Hepatocyte (in vitro differentiated cells): ENCODE data around the gene CHCHD4. TPM values are rescaled to one million over a fixed set of nuclear protein-coding genes. Genes with fewer than 3 reads are reported as not detected.
"Not testable (repeated sequence)": the region's sequence is repeated elsewhere in the genome, so short reads cannot be mapped to it uniquely, and the experiment has no call there.

ENCODE experiments used
- DNase-seq: peaks from one replicate; pipeline ENCODE4 v3.0.0-alpha.2; 2016; ENCODE audit warnings: low spot score
- H2AFZ ChIP-seq: fragments of 200-600 bp; sonication (generic); 2 replicates; pipeline ENCODE4 v1.6.0; 2016; ENCODE audit warnings: antibody characterized with exemption, mild to moderate bottlenecking
- H3K27ac ChIP-seq: fragments of 200-600 bp; sonication (generic); 2 replicates; pipeline ENCODE4 v1.5.1; 2016; ENCODE audit warnings: mild to moderate bottlenecking
- H3K27me3 ChIP-seq: fragments of 200-600 bp; sonication (generic); 2 replicates; pipeline ENCODE4 v1.6.1; 2016
- H3K36me3 ChIP-seq: fragments of 200-600 bp; sonication (generic); replicated peaks from 2 replicates; pipeline ENCODE4 v1.5.1; 2016; ENCODE audit warnings: low read depth; ENCODE audit not compliant: insufficient read depth
- H3K4me1 ChIP-seq: fragments of 200-600 bp; sonication (generic); 2 replicates; pipeline ENCODE4 v1.5.1; 2016; ENCODE audit warnings: mild to moderate bottlenecking, moderate library complexity; ENCODE audit not compliant: insufficient read depth
- H3K4me2 ChIP-seq: fragments of 200-600 bp; sonication (generic); 2 replicates; pipeline ENCODE4 v1.6.0; 2016
- H3K4me3 ChIP-seq: fragments of 200-600 bp; sonication (generic); 2 replicates; pipeline ENCODE4 v1.5.1; 2016; ENCODE audit warnings: mild to moderate bottlenecking
- H3K79me2 ChIP-seq: fragments of 200-600 bp; sonication (generic); 2 replicates; pipeline ENCODE4 v1.6.0; 2017; ENCODE audit warnings: mild to moderate bottlenecking
- H3K9me2 ChIP-seq: fragments of 200-600 bp; sonication (generic); replicated peaks from 2 replicates; pipeline ENCODE4 v1.6.0; 2017; ENCODE audit warnings: mild to moderate bottlenecking; ENCODE audit not compliant: insufficient read depth
- H3K9me3 ChIP-seq: fragments of 200-600 bp; sonication (generic); 2 replicates; pipeline ENCODE4 v1.5.1; 2016; ENCODE audit warnings: low read depth, mild to moderate bottlenecking
- H4K20me1 ChIP-seq: fragments of 200-600 bp; sonication (generic); 2 replicates; pipeline ENCODE4 v1.6.0; 2016; ENCODE audit warnings: mild to moderate bottlenecking; ENCODE audit not compliant: insufficient read depth, poor library complexity, severe bottlenecking
- EZH2 ChIP-seq: fragments of 200-600 bp; sonication (generic); IDR thresholded peaks from 2 replicates; pipeline ENCODE4 v1.6.1; 2016; ENCODE audit warnings: antibody characterized with exemption, mild to moderate bottlenecking, borderline replicate concordance
- EZH2phosphoT487 ChIP-seq: fragments of 200-600 bp; sonication (generic); IDR thresholded peaks from one replicate; pipeline ENCODE4 v1.6.1; 2018; ENCODE audit warnings: antibody characterized with exemption, mild to moderate bottlenecking, low read depth, moderate library complexity; ENCODE audit not compliant: unreplicated experiment, severe bottlenecking
- WGBS: methylation state at CpG from one replicate; pipeline ENCODE4 v1.1.6; 2016; ENCODE audit warnings: low lambda C conversion rate; ENCODE audit errors: missing lambda C conversion rate; 5-methylcytosine and 5-hydroxymethylcytosine counted together
- polyA plus RNA-seq: library from polyadenylated mRNA; unstranded; fragments of >200 nt; fragmentation: Nextera tagmentation; extraction: Ambion mirVana; gene quantifications from 2 replicates; pipeline ENCODE4 v1.2.1, GENCODE V29; 2016
- total RNA-seq: library from RNA; depleted of rRNA; stranded (reverse); fragments of >200 nt; gene quantifications from 2 replicates; pipeline ENCODE4 v1.2.3, GENCODE V29; 2014
- TF ChIP-seq, protein P1 (sequence below): fragments of 200-600 bp; sonication (generic); IDR thresholded peaks from 2 replicates; pipeline ENCODE4 v1.5.1; 2016; ENCODE audit warnings: antibody characterized with exemption, mild to moderate bottlenecking; ENCODE audit not compliant: poor library complexity

Gene CHCHD4
- total and polyA plus RNA-seq, 2 experiments from 2014 or later = 15.2 to 22.8 TPM

DNA sequence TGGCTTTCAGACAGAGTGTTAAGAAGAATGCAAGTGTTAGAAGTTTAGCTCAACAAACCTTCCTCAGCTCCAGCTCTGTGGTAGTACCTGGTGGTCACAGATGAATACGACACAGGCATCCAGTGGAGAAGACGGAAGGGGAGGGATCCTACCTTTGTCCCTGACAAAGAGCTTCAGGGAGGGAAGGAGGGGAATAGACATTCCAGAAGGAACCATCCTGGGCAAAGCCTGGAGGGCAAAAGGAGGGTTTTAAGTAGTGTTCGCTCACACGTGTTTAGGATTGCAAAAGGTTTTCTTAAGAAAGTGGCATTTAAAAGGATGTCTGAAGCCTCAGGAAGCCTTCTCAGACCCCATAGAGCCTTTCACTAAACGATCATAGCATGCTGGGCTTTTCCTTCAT, 2.8 kb downstream of the CHCHD4 start:
- Histone ChIP-seq H3K36me3 (no peaks in the 10 kb centered on the region), H3K9me2 (no peaks in the 10 kb centered on the region), H3K79me2 (peaks cover 45% of the 10 kb centered on the region), H3K4me1 (peaks cover 37% of the 10 kb centered on the region), H3K4me2 (no peak overlapping the region), H2AFZ (no peak overlapping the region), H3K9me3 (no peaks in the 10 kb centered on the region), H4K20me1 (peaks cover 10% of the 10 kb centered on the region), H3K4me3 (no peak overlapping the region), H3K27me3 (no peaks in the 10 kb centered on the region), H3K27ac (no peak overlapping the region)
- TF ChIP-seq EZH2phosphoT487 (no peak), EZH2 (no peak)
- TF ChIP-seq, protein P1, sequence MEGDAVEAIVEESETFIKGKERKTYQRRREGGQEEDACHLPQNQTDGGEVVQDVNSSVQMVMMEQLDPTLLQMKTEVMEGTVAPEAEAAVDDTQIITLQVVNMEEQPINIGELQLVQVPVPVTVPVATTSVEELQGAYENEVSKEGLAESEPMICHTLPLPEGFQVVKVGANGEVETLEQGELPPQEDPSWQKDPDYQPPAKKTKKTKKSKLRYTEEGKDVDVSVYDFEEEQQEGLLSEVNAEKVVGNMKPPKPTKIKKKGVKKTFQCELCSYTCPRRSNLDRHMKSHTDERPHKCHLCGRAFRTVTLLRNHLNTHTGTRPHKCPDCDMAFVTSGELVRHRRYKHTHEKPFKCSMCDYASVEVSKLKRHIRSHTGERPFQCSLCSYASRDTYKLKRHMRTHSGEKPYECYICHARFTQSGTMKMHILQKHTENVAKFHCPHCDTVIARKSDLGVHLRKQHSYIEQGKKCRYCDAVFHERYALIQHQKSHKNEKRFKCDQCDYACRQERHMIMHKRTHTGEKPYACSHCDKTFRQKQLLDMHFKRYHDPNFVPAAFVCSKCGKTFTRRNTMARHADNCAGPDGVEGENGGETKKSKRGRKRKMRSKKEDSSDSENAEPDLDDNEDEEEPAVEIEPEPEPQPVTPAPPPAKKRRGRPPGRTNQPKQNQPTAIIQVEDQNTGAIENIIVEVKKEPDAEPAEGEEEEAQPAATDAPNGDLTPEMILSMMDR = no peak
- WGBS = 92% methylated on average over 5 of the region's 5 CpGs
- peak; percentile 2 for DNase-seq

DNA sequence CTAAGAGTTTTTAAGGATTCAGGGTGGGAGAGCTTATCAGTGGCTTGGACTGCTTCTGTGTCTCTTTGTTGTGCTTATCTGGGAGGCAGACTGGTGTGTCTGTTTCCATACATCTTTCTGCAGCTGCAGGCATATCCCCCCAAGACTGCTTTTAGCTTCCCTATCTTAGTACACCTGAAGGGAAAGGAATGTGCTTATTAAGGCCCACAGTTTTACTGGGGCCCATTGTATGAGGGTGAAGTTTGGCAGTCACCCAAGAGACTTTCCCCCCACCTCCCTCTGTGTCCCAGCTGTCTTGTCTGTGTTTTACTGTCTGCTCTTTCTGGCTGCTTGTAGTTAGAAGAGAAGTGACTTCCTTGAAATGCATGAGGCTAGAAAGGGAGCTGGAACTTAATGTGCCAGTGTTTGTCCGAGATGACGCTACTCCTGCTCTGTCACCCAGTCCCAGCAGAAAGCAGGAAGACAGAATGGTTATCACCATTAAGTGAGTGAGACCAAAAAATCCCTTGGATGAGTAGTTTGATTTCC, 3.7 kb downstream of the CHCHD4 start:
- not testable (repeated sequence) for H3K27me3 ChIP-seq, H3K9me3 ChIP-seq, H3K4me3 ChIP-seq, H3K36me3 ChIP-seq, H2AFZ ChIP-seq, DNase-seq, H4K20me1 ChIP-seq, H3K27ac ChIP-seq, H3K9me2 ChIP-seq, H3K4me2 ChIP-seq
- WGBS = 86% methylated on average over 2 of the region's 2 CpGs
- H3K4me1 ChIP-seq = peaks cover 30% of the 10 kb centered on the region
- H3K79me2 ChIP-seq = peaks cover 41% of the 10 kb centered on the region

DNA sequence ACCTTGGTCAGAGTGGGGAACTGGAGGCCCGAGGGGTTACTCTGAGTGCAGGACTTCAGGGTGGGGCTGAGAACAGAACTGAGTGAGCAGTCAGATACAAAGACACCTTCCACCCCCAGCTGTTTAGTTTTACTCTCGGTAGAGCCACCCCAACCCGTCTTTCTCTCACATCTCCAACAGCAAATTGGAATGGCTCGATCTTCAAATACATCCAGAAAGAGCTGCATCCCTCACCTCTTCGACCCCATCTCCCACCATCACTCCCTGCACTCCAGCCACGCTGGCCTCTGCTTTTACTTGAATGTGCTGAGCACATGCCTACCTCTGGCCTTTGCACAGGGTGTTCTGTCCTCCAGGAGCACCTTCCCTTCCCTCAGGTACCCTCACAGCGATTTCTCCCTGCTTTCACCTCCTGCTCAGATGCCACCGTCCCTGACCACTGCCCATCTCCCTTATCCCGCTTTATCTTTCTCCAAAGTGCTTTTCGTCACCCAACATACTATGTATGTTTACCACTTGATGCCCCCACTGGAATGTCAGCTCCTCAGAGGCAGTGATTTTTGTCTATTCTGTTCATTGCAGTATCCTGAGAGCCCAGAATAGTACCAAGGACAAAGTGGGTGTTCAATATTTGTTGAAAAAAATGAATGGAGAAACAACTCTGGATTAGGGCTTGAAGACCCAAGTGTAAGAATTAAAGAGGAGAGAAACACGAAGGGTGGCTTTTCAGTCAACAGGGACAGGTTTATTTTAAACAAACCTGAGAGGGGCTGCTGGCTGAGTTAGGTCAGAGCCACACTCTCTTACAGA, 4.4 kb downstream of the CHCHD4 start:
- peak; percentile 2 for DNase-seq
- no peak overlapping the region for H3K4me2 ChIP-seq
- no peaks in the 10 kb centered on the region for H3K9me3 ChIP-seq
- H3K79me2 ChIP-seq = peaks cover 41% of the 10 kb centered on the region
- no peak overlapping the region for H2AFZ ChIP-seq
- H3K4me1 ChIP-seq = peaks cover 28% of the 10 kb centered on the region
- WGBS = 97% methylated on average over 11 of the region's 11 CpGs
- H3K9me2 ChIP-seq = no peaks in the 10 kb centered on the region
- no peak overlapping the region for H3K27ac ChIP-seq
- H3K27me3 ChIP-seq = no peaks in the 10 kb centered on the region
- H4K20me1 ChIP-seq = no peaks in the 10 kb centered on the region
- no peaks in the 10 kb centered on the region for H3K36me3 ChIP-seq
- no peak overlapping the region for H3K4me3 ChIP-seq
- TF ChIP-seq EZH2 (no peak), EZH2phosphoT487 (no peak)
- TF ChIP-seq, protein P1 = no peak

DNA sequence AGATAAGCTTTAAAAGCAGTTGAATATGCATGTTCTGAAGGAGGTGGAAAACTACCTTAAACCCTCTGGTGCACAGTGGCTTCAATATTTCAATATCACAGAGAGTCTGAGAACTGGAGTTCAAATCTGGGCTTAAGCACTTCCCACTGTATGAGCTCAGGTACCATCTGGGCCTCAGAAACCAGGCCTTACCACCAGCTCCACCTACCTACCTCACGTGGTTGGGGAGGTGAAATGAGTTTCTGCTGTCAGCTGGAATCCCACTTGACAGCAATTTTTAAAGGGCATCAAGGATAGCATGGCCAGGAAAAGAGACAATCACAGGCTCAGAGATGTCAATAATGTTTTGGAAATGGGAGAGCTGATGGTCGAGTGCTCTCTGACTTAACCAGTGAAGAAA, 5.0 kb downstream of the CHCHD4 start:
- H3K4me1 ChIP-seq = peaks cover 28% of the 10 kb centered on the region
- peaks cover 41% of the 10 kb centered on the region for H3K79me2 ChIP-seq
- H3K27ac ChIP-seq = peak overlapping the region; percentile 74
- no peaks in the 10 kb centered on the region for H3K27me3 ChIP-seq
- no peaks in the 10 kb centered on the region for H3K9me3 ChIP-seq
- no peak for TF ChIP-seq EZH2
- TF ChIP-seq, protein P1 = no peak
- TF ChIP-seq EZH2phosphoT487 = no peak
- no peak overlapping the region for H3K4me3 ChIP-seq
- DNase-seq = no peak
- H3K9me2 ChIP-seq = no peaks in the 10 kb centered on the region
- H4K20me1 ChIP-seq = no peaks in the 10 kb centered on the region
- H3K4me2 ChIP-seq = peak overlapping the region; percentile 45
- no peaks in the 10 kb centered on the region for H3K36me3 ChIP-seq
- no peak overlapping the region for H2AFZ ChIP-seq
- 90% methylated on average over 2 of the region's 2 CpGs for WGBS
